Measurements from ENCODE around the gene MBD5.
A peak's percentile ranks its signal among the peaks of the same experiment; 100 is the strongest.

MBD5 gene

GRCh38 chr2:148458171-148458570 is 437.3 kb downstream of the MBD5 start:
- no peak for TF ChIP-seq CTCF (IDR thresholded peaks at IDR 0.05; ENCODE audit: extremely low read depth, missing control alignments)

GRCh38 chr2:148459377-148459778 is 438.5 kb downstream of the MBD5 start:
- no peak for TF ChIP-seq CTCF (IDR thresholded peaks at IDR 0.05; ENCODE audit: extremely low read depth, missing control alignments)
- peak; percentile 3 for DNase-seq (ENCODE audit: low spot score)

More at GRCh38 chr2:148458171-148458570, 437.3 kb downstream of the MBD5 start:
- no peak for DNase-seq (ENCODE audit: low spot score)

GRCh38 chr2:148461876-148462275 is 441.0 kb downstream of the MBD5 start:
- no peak for TF ChIP-seq CTCF (IDR thresholded peaks at IDR 0.05; ENCODE audit: extremely low read depth, missing control alignments)
- DNase-seq (ENCODE audit: low spot score) = no peak

- DNase-seq (ENCODE audit: low spot score) = no peak
- TF ChIP-seq CTCF (IDR thresholded peaks at IDR 0.05; ENCODE audit: extremely low read depth, missing control alignments) = no peak
Measured at GRCh38 chr2:148475626-148476025, 454.7 kb downstream of the MBD5 start.

- no peak for TF ChIP-seq CTCF (IDR thresholded peaks at IDR 0.05; ENCODE audit: extremely low read depth, missing control alignments)
- DNase-seq (ENCODE audit: low spot score) = no peak
Measured at GRCh38 chr2:148479398-148479797, 458.5 kb downstream of the MBD5 start.

- DNase-seq (ENCODE audit: low spot score) = no peak
- TF ChIP-seq CTCF (IDR thresholded peaks at IDR 0.05; ENCODE audit: extremely low read depth, missing control alignments) = no peak
Measured at GRCh38 chr2:148483665-148484064, 462.8 kb downstream of the MBD5 start.

- DNase-seq (ENCODE audit: low spot score) = no peak
- no peak for TF ChIP-seq CTCF (IDR thresholded peaks at IDR 0.05; ENCODE audit: extremely low read depth, missing control alignments)
Measured at GRCh38 chr2:148484066-148484465, 463.2 kb downstream of the MBD5 start.

All from GM20000 (cell line).